IMR-90 (cell line): Measurements from ENCODE around the gene RAPGEF2. TPM values are rescaled to one million over a fixed set of nuclear protein-coding genes. Genes with fewer than 3 reads are reported as not detected.

Experiments
- ATAC-seq: fragments of 200-7000 bp; cut with Tn5 transposase; 2 replicates; pipeline ENCODE4 v1.9.1; 2020; ENCODE audit warnings: low read depth, mild to moderate bottlenecking, moderate library complexity
- BruUV-seq: library from RNA; stranded (reverse); fragments of 400-500 nt; replicated peaks from 2 replicates; lab custom pipeline; 2021; lab: Mats Ljungman, UMichigan
- CTCF ChIA-PET: fragments of 300-600 bp; formaldehyde crosslinking; extraction: SDS; loops from one replicate; lab custom pipeline; 2021; ENCODE audit warnings: antibody characterized with exemption; lab: Yijun Ruan, JAX
- POLR2A ChIA-PET: fragments of 300-600 bp; sonication (Branson Sonifier 250); formaldehyde crosslinking; loops from one replicate; lab custom pipeline; 2022; ENCODE audit warnings: antibody characterized with exemption; ENCODE audit not compliant: unreplicated experiment; lab: Charles Lee
- DNase-seq: peaks from one replicate; pipeline ENCODE4 v3.0.0; 2013
- H2AFZ ChIP-seq: replicated peaks from 2 replicates; pipeline ENCODE3; 2013; ENCODE audit warnings: low read length, mild to moderate bottlenecking; ENCODE audit not compliant: poor library complexity
- H2AK5ac ChIP-seq: 2 replicates; pipeline ENCODE4 v1.6.1; 2013; ENCODE audit warnings: low read depth, low read length, inconsistent platforms
- H2AK9ac ChIP-seq: replicated peaks from 2 replicates; pipeline ENCODE3; 2013; ENCODE audit warnings: mild to moderate bottlenecking, low read depth, low read length, moderate library complexity; ENCODE audit not compliant: poor library complexity
- H2BK120ac ChIP-seq: 2 replicates; pipeline ENCODE4 v1.6.1; 2013; ENCODE audit warnings: low read depth, low read length, inconsistent platforms
- H2BK15ac ChIP-seq: 3 replicates; pipeline ENCODE4 v1.6.1; 2013; ENCODE audit warnings: low read depth, low read length, inconsistent platforms
- H2BK20ac ChIP-seq: 2 replicates; pipeline ENCODE4 v1.6.1; 2013; ENCODE audit warnings: low read depth, mild to moderate bottlenecking, inconsistent platforms, low read length, moderate library complexity
- H2BK5ac ChIP-seq: 2 replicates; pipeline ENCODE4 v1.6.1; 2013; ENCODE audit warnings: mild to moderate bottlenecking, low read depth, low read length, inconsistent platforms; ENCODE audit not compliant: poor library complexity, severe bottlenecking
- H3K14ac ChIP-seq: replicated peaks from 2 replicates; pipeline ENCODE4 v1.6.1; 2013; ENCODE audit warnings: low read depth, low read length, inconsistent platforms
- H3K18ac ChIP-seq: 2 replicates; pipeline ENCODE4 v1.6.1; 2013; ENCODE audit warnings: low read depth, low read length, control low read depth
- H3K23ac ChIP-seq: 2 replicates; pipeline ENCODE4 v1.6.1; 2013; ENCODE audit warnings: low read depth, low read length, inconsistent platforms
- H3K27ac ChIP-seq: 2 replicates; pipeline ENCODE4 v1.5.1; 2013; ENCODE audit warnings: mild to moderate bottlenecking, control low read depth, low read length; ENCODE audit not compliant: insufficient read depth
- H3K27me3 ChIP-seq: 2 replicates; pipeline ENCODE4 v1.6.1; 2013; ENCODE audit warnings: low read length; ENCODE audit not compliant: control insufficient read depth, insufficient read depth
- H3K36me3 ChIP-seq: 2 replicates; pipeline ENCODE4 v1.6.1; 2013; ENCODE audit warnings: low read length, mixed read lengths; ENCODE audit not compliant: control insufficient read depth, insufficient read depth
- H3K4ac ChIP-seq: 2 replicates; pipeline ENCODE4 v1.6.1; 2013; ENCODE audit warnings: low read depth, low read length, inconsistent platforms
- H3K4me1 ChIP-seq: 2 replicates; pipeline ENCODE4 v1.6.1; 2013; ENCODE audit warnings: low read length, mixed read lengths; ENCODE audit not compliant: control insufficient read depth, insufficient read depth
- H3K4me2 ChIP-seq: 2 replicates; pipeline ENCODE4 v1.6.1; 2013; ENCODE audit warnings: low read depth, mild to moderate bottlenecking, control low read depth, low read length, moderate library complexity
- H3K4me3 ChIP-seq: 2 replicates; pipeline ENCODE4 v1.5.1; 2013; ENCODE audit warnings: low read depth, mild to moderate bottlenecking, control low read depth, low read length, moderate library complexity; ENCODE audit not compliant: insufficient read depth
- H3K56ac ChIP-seq: 2 replicates; pipeline ENCODE4 v1.6.1; 2013; ENCODE audit warnings: low read length, inconsistent platforms; ENCODE audit not compliant: insufficient read depth; ENCODE audit errors: extremely low read depth
- H3K79me1 ChIP-seq, 2 experiments: 2 replicates each; pipeline ENCODE4 v1.6.1; 2013; ENCODE audit warnings: low read length in 2 of 2, inconsistent platforms in 1 of 2, low read depth in 1 of 2
- H3K9ac ChIP-seq: 2 replicates; pipeline ENCODE4 v1.6.1; 2013; ENCODE audit warnings: low read depth, low read length, control low read depth
- H3K9me1 ChIP-seq: 2 replicates; pipeline ENCODE4 v1.6.1; 2013; ENCODE audit warnings: low read length, inconsistent platforms; ENCODE audit not compliant: insufficient read depth
- H3K9me3 ChIP-seq: 2 replicates; pipeline ENCODE4 v1.6.1; 2013; ENCODE audit warnings: low read length; ENCODE audit not compliant: control insufficient read depth, insufficient read depth
- H4K20me1 ChIP-seq: 2 replicates; pipeline ENCODE4 v1.6.1; 2013; ENCODE audit warnings: low read length, inconsistent platforms; ENCODE audit not compliant: insufficient read depth
- H4K5ac ChIP-seq: 2 replicates; pipeline ENCODE4 v1.6.1; 2013; ENCODE audit warnings: mild to moderate bottlenecking, low read depth, low read length, control low read depth
- H4K8ac ChIP-seq, 2 experiments: 2 replicates each; pipeline ENCODE4 v1.6.1; 2013; ENCODE audit warnings: low read depth in 2 of 2, low read length in 2 of 2, control low read depth in 1 of 2, inconsistent platforms in 1 of 2
- H4K91ac ChIP-seq: 2 replicates; pipeline ENCODE4 v1.6.1; 2013; ENCODE audit warnings: low read depth, low read length, inconsistent platforms; ENCODE audit not compliant: insufficient read depth
- BHLHE40 ChIP-seq: fragments of 150-350 bp; IDR thresholded peaks from 2 replicates; pipeline ENCODE4 v1.6.1; 2016; ENCODE audit warnings: mild to moderate bottlenecking, low read depth, low read length
- CHD1 ChIP-seq: IDR thresholded peaks from 2 replicates; pipeline ENCODE4 v1.6.1; 2012; ENCODE audit warnings: low read depth, low read length, improper control_type of control experiment
- ELK1 ChIP-seq: fragments of 150-350 bp; IDR thresholded peaks from 2 replicates; pipeline ENCODE4 v1.6.1; 2016; ENCODE audit warnings: low read depth, mild to moderate bottlenecking, low read length, moderate library complexity, borderline replicate concordance
- FOS ChIP-seq: fragments of 150-350 bp; IDR thresholded peaks from 2 replicates; pipeline ENCODE4 v1.6.1; 2016; ENCODE audit warnings: low read depth, low read length
- MAFK ChIP-seq: IDR thresholded peaks from 2 replicates; pipeline ENCODE4 v1.6.1; 2012; ENCODE audit warnings: low read depth, low read length, improper control_type of control experiment
- MAZ ChIP-seq: IDR thresholded peaks from 2 replicates; pipeline ENCODE4 v1.6.1; 2012; ENCODE audit warnings: low read depth, mild to moderate bottlenecking, low read length, improper control_type of control experiment, moderate library complexity, borderline replicate concordance
- MXI1 ChIP-seq: IDR thresholded peaks from 2 replicates; pipeline ENCODE4 v1.6.1; 2012; ENCODE audit warnings: low read depth, mild to moderate bottlenecking, low read length, moderate library complexity, borderline replicate concordance
- NFE2L2 ChIP-seq: fragments of 150-350 bp; IDR thresholded peaks from 2 replicates; pipeline ENCODE4 v1.6.1; 2016; ENCODE audit warnings: low read depth, mild to moderate bottlenecking, low read length
- POLR2A ChIP-seq: IDR thresholded peaks from 2 replicates; pipeline ENCODE4 v1.6.1; 2012; ENCODE audit warnings: mild to moderate bottlenecking, low read depth, low read length
- RFX5 ChIP-seq: IDR thresholded peaks from 2 replicates; pipeline ENCODE4 v1.8.0; 2012; ENCODE audit warnings: low read depth, mild to moderate bottlenecking, low read length, moderate library complexity
- SMC3 ChIP-seq: fragments of 150-350 bp; IDR thresholded peaks from 2 replicates; pipeline ENCODE4 v1.6.1; 2016; ENCODE audit warnings: low read depth, mild to moderate bottlenecking, antibody characterized with exemption, low read length, moderate library complexity
- USF2 ChIP-seq: fragments of 150-350 bp; IDR thresholded peaks from 2 replicates; pipeline ENCODE4 v1.6.1; 2017; ENCODE audit warnings: mild to moderate bottlenecking, antibody characterized with exemption, low read length, low read depth
- WGBS, 2 experiments: methylation state at CpG; one replicate each; pipeline versions ENCODE4 v1.1.5 to v1.1.7; 2013; ENCODE audit warnings: missing lambda C conversion rate in 2 of 2; ENCODE audit not compliant: insufficient read length in 1 of 2; ENCODE audit errors: extremely low coverage in 2 of 2; 5-methylcytosine and 5-hydroxymethylcytosine counted together
- dilution Hi-C: fragments of 300-500 bp; cut with HindIII; formaldehyde crosslinking; loops from one replicate; pipeline ENCODE4 v1.14.3; 2018; ENCODE audit warnings: low sequenced_read_pairs; ENCODE audit not compliant: unreplicated experiment
- in situ Hi-C: fragments of 300-500 bp; cut with MboI; formaldehyde crosslinking; loops from 3 replicates; pipeline ENCODE4 v1.14.3; 2019; ENCODE audit warnings: low sequenced_read_pairs, inconsistent platforms, mixed read lengths
- intact Hi-C: fragments of 100-400 bp; cut with micrococcal nuclease; formaldehyde crosslinking; loops from 2 replicates; pipeline ENCODE4 v1.10.0; 2022
- polyA plus RNA-seq, 3 experiments: library from polyadenylated mRNA; depleted of rRNA; stranded (reverse); fragments of >200 nt; gene quantifications; 2 replicates each; pipeline ENCODE4 v1.2.3, GENCODE V29; 2012; ENCODE audit warnings: low replicate concordance in 1 of 3
- total RNA-seq: library from RNA; depleted of rRNA; stranded (reverse); fragments of >200 nt; gene quantifications from 2 replicates; pipeline ENCODE4 v1.2.3, GENCODE V29; 2012

The RAPGEF2 gene
- total and polyA plus RNA-seq, 2 of the 4 experiments (the other 2 are of a cell fraction): 27.6 to 109 TPM

GRCh38 chr4:159108124-159108523, 5.2 kb downstream of the RAPGEF2 start:
- no CpG with 5 or more reads among the region's 3 CpGs for WGBS, 2 experiments
- Histone ChIP-seq H3K18ac (no peak overlapping the region), H4K91ac (no peak overlapping the region), H3K56ac (no peak overlapping the region), H3K27ac (no peak overlapping the region), H4K8ac (no peak overlapping the region), H3K79me1 (peaks cover 30 to 51% of the 10 kb centered on the region in 2 experiments), H3K14ac (no peak overlapping the region), H2AK5ac (no peak overlapping the region), H2BK15ac (no peak overlapping the region), H2AK9ac (no peak overlapping the region), H3K4me3 (no peak overlapping the region), H3K4me1 (peaks cover 2% of the 10 kb centered on the region), H4K20me1 (peaks cover 36% of the 10 kb centered on the region), H3K4me2 (no peak overlapping the region), H3K4ac (no peak overlapping the region), H2BK20ac (no peak overlapping the region), H3K9ac (no peak overlapping the region), H3K36me3 (no peaks in the 10 kb centered on the region), H2BK5ac (no peak overlapping the region), H3K27me3 (no peaks in the 10 kb centered on the region), H3K23ac (no peak overlapping the region), H3K9me1 (0 out of 2 replicates have a peak, but pooled peaks cover 3% of the 10 kb centered on the region), H3K9me3 (no peaks in the 10 kb centered on the region), H4K5ac (no peak overlapping the region), H2BK120ac (no peak overlapping the region), H2AFZ (no peak overlapping the region)
- ChIA-PET POLR2A (no interaction called here), CTCF (no interaction called here)
- ATAC-seq (no peak), DNase-seq (no peak)
- TF ChIP-seq POLR2A (no peak), CHD1 (no peak), RFX5 (no peak), FOS (no peak), USF2 (no peak), MXI1 (no peak), BHLHE40 (no peak), NFE2L2 (no peak), MAFK (no peak), ELK1 (no peak), MAZ (no peak), SMC3 (no peak)
- dilution Hi-C loops: no loop called here
- no TSS peak for BruUV-seq
- intact Hi-C loops: loop anchor here (5.0 to 10.0 kb wide), 2 partner anchors 34 to 373 kb away; no protein-coding TSS in a partner anchor
- in situ Hi-C loops: no loop called here
